Measurements from ENCODE around the gene IFITM2. TPM values are rescaled to one million over a fixed set of nuclear protein-coding genes. Genes with fewer than 3 reads are reported as not detected.

Gene IFITM2
- total and polyA plus RNA-seq, 2 donors, result 305 to 467 TPM

DNA sequence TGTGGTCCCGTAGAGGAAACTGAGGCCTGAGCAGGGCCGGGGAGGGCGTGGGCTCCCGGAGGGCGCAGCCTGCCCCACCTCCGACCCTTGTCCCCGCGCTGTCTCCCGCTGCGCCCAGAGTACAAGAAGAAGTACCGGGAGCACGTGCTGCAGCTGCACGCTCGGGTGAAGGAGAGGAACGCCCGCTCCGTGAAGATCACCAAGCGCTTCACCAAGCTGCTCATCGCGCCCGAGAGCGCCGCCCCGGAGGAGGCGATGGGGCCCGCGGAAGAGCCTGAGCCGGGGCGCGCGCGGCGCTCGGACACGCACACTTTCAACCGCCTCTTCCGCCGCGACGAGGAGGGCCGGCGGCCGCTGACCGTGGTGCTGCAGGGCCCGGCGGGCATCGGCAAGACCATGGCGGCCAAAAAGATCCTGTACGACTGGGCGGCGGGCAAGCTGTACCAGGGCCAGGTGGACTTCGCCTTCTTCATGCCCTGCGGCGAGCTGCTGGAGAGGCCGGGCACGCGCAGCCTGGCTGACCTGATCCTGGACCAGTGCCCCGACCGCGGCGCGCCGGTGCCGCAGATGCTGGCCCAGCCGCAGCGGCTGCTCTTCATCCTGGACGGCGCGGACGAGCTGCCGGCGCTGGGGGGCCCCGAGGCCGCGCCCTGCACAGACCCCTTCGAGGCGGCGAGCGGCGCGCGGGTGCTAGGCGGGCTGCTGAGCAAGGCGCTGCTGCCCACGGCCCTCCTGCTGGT is 27.5 kb upstream of the IFITM2 start:
- peak in 2 of 9 donors; percentile 45 to 67 for DNase-seq (ENCODE audit: low read depth in 6 of 9, low spot score in 9 of 9)
- Histone ChIP-seq H3K4me1 (ENCODE audit: control insufficient read depth in 2 of 2, insufficient read depth in 2 of 2, low read length in 2 of 2) (peaks cover 0 to 40% of the 10 kb centered on the region in 2 donors), H3K27me3 (ENCODE audit: control insufficient read depth in 2 of 2, insufficient read depth in 1 of 2, low read length in 1 of 2) (peaks cover 56 to 71% of the 10 kb centered on the region in 2 donors), H3K27ac (ENCODE audit: low read depth in 1 of 2, low read length in 1 of 2) (peak overlapping the region in 1 of 2 donors; percentile 52), H3K9me3 (ENCODE audit: control insufficient read depth in 2 of 2, insufficient read depth in 1 of 2, low read length in 1 of 2) (peaks cover 1 to 9% of the 10 kb centered on the region in 2 donors), H3K36me3 (ENCODE audit: control insufficient read depth in 2 of 2, insufficient read depth in 2 of 2, low read length in 1 of 2) (no peaks in the 10 kb centered on the region), H3K4me3 (ENCODE audit: low read length in 2 of 2) (peak overlapping the region; percentile 24 to 41)
- 4% methylated on average over 85 of the region's 85 CpGs for WGBS

DNA sequence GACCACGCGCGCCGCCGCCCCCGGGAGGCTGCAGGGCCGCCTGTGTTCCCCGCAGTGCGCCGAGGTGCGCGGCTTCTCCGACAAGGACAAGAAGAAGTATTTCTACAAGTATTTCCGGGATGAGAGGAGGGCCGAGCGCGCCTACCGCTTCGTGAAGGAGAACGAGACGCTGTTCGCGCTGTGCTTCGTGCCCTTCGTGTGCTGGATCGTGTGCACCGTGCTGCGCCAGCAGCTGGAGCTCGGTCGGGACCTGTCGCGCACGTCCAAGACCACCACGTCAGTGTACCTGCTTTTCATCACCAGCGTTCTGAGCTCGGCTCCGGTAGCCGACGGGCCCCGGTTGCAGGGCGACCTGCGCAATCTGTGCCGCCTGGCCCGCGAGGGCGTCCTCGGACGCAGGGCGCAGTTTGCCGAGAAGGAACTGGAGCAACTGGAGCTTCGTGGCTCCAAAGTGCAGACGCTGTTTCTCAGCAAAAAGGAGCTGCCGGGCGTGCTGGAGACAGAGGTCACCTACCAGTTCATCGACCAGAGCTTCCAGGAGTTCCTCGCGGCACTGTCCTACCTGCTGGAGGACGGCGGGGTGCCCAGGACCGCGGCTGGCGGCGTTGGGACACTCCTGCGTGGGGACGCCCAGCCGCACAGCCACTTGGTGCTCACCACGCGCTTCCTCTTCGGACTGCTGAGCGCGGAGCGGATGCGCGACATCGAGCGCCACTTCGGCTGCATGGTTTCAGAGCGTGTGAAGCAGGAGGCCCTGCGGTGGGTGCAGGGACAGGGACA is 26.7 kb upstream of the IFITM2 start:
- DNase-seq (ENCODE audit: low read depth in 6 of 9, low spot score in 9 of 9), result peak in 2 of 9 donors; percentile 38 to 58
- 11% methylated on average over 79 of the region's 79 CpGs for WGBS
- Histone ChIP-seq H3K9me3 (ENCODE audit: control insufficient read depth in 2 of 2, insufficient read depth in 1 of 2, low read length in 1 of 2) (peaks cover 1 to 9% of the 10 kb centered on the region in 2 donors), H3K4me1 (ENCODE audit: control insufficient read depth in 2 of 2, insufficient read depth in 2 of 2, low read length in 2 of 2) (peaks cover 0 to 40% of the 10 kb centered on the region in 2 donors), H3K27me3 (ENCODE audit: control insufficient read depth in 2 of 2, insufficient read depth in 1 of 2, low read length in 1 of 2) (peaks cover 57 to 71% of the 10 kb centered on the region in 2 donors), H3K36me3 (ENCODE audit: control insufficient read depth in 2 of 2, insufficient read depth in 2 of 2, low read length in 1 of 2) (no peaks in the 10 kb centered on the region), H3K27ac (ENCODE audit: low read depth in 1 of 2, low read length in 1 of 2) (peak overlapping the region; percentile 32 to 60), H3K4me3 (ENCODE audit: low read length in 2 of 2) (peak overlapping the region; percentile 20 to 41)

DNA sequence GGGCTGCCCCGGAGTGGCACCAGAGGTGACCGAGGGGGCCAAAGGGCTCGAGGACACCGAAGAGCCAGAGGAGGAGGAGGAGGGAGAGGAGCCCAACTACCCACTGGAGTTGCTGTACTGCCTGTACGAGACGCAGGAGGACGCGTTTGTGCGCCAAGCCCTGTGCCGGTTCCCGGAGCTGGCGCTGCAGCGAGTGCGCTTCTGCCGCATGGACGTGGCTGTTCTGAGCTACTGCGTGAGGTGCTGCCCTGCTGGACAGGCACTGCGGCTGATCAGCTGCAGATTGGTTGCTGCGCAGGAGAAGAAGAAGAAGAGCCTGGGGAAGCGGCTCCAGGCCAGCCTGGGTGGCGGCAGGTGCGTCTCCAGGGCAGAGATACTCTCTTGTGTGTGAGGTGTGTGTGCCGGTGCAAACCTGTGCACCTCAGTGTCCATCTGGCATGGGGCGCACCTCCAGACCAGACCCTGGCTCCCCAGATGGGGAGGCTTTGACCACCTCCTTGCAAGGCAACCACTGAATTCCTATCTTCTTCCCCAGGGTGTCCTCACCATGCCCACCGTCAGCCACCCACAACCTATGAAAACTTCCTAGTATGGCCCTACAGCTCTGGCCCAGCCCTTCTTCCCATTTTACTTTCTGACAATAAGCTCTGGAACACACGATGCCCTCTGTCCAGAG is 26.0 kb upstream of the IFITM2 start:
- peaks cover 0 to 2% of the 10 kb centered on the region in 2 donors for H3K36me3 ChIP-seq (ENCODE audit: control insufficient read depth in 2 of 2, insufficient read depth in 2 of 2, low read length in 1 of 2)
- peak overlapping the region; percentile 12 to 17 for H3K27ac ChIP-seq (ENCODE audit: low read depth in 1 of 2, low read length in 1 of 2)
- WGBS, result 39% methylated on average over 26 of the region's 26 CpGs
- H3K9me3 ChIP-seq (ENCODE audit: control insufficient read depth in 2 of 2, insufficient read depth in 1 of 2, low read length in 1 of 2), result peaks cover 1 to 9% of the 10 kb centered on the region in 2 donors
- H3K27me3 ChIP-seq (ENCODE audit: control insufficient read depth in 2 of 2, insufficient read depth in 1 of 2, low read length in 1 of 2), result peaks cover 60 to 71% of the 10 kb centered on the region in 2 donors
- DNase-seq (ENCODE audit: low read depth in 6 of 9, low spot score in 9 of 9), result no peak
- H3K4me1 ChIP-seq (ENCODE audit: control insufficient read depth in 2 of 2, insufficient read depth in 2 of 2, low read length in 2 of 2), result peaks cover 0 to 43% of the 10 kb centered on the region in 2 donors
- peak overlapping the region; percentile 8 to 41 for H3K4me3 ChIP-seq (ENCODE audit: low read length in 2 of 2)

DNA sequence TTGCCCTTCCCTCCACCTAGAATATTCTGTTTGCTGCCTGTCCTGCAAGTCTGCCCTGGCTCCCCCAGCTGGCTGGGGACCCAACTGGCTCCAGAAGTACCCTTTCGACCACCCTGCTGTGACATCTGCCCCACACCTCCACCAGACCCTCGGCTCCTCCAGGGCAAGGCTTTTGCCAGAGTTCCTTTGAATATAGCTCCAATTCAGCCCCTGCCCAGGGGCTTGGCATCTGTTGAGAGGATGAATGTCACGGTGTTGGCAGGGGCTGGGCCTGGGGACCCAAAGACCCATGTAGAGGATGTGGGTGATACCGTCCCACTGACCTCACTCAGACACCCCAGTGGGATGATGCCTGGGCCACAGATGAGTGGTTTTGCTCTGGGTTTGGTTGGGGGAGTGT is 25.4 kb upstream of the IFITM2 start:
- DNase-seq (ENCODE audit: low read depth in 6 of 9, low spot score in 9 of 9), result no peak
- 69% methylated on average over 4 of the region's 4 CpGs for whole genome bisulfite sequencing
- no peak overlapping the region for H3K27ac ChIP-seq (ENCODE audit: low read depth in 1 of 2, low read length in 1 of 2)
- peaks cover 60 to 71% of the 10 kb centered on the region in 2 donors for H3K27me3 ChIP-seq (ENCODE audit: control insufficient read depth in 2 of 2, insufficient read depth in 1 of 2, low read length in 1 of 2)
- peak overlapping the region in 1 of 2 donors; percentile 8 for H3K4me3 ChIP-seq (ENCODE audit: low read length in 2 of 2)
- H3K4me1 ChIP-seq (ENCODE audit: control insufficient read depth in 2 of 2, insufficient read depth in 2 of 2, low read length in 2 of 2), result peaks cover 2 to 47% of the 10 kb centered on the region in 2 donors
- peaks cover 1 to 9% of the 10 kb centered on the region in 2 donors for H3K9me3 ChIP-seq (ENCODE audit: control insufficient read depth in 2 of 2, insufficient read depth in 1 of 2, low read length in 1 of 2)
- peaks cover 0 to 5% of the 10 kb centered on the region in 2 donors for H3K36me3 ChIP-seq (ENCODE audit: control insufficient read depth in 2 of 2, insufficient read depth in 2 of 2, low read length in 1 of 2)

DNA sequence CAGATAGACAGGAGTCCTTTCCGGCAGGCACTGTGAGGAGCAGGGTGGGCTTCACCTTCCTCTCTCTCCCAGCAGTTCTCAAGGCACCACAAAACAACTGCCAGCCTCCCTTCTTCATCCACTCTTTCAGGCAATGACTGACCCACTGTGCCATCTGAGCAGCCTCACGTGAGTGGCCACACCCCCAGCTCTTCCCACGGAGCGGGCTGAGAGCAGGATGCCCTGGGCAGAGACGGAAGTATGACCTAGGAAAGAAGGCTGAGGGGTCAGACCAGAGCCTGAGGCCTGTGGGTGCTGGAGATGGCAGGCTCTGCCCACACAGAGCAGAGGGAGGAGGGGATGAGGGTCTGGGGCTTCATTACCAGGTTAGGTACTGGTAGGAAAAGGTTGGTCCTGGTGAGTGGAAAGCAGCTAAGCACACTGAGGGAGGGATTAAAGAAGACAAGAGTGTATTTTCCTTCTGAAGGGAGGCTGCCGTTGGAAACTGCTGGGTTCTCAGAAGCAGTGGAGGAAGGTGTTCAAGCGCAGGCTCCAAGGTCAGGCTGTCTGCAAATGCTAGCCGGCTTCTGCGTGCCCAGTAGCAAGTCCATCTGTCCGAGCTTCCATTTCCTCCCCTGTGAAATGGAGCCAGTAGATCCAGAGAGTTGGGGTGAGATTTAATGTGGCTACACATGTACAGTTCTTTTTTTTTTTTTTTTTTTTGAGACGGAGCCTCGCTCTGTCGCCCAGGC is 24.8 kb upstream of the IFITM2 start:
- Histone ChIP-seq H3K4me1 (ENCODE audit: control insufficient read depth in 2 of 2, insufficient read depth in 2 of 2, low read length in 2 of 2) (peaks cover 2 to 50% of the 10 kb centered on the region in 2 donors), H3K4me3 (ENCODE audit: low read length in 2 of 2) (no peak overlapping the region), H3K9me3 (ENCODE audit: control insufficient read depth in 2 of 2, insufficient read depth in 1 of 2, low read length in 1 of 2) (peaks cover 1 to 9% of the 10 kb centered on the region in 2 donors), H3K27me3 (ENCODE audit: control insufficient read depth in 2 of 2, insufficient read depth in 1 of 2, low read length in 1 of 2) (peaks cover 60 to 72% of the 10 kb centered on the region in 2 donors), H3K27ac (ENCODE audit: low read depth in 1 of 2, low read length in 1 of 2) (peak overlapping the region in 1 of 2 donors; percentile 18), H3K36me3 (ENCODE audit: control insufficient read depth in 2 of 2, insufficient read depth in 2 of 2, low read length in 1 of 2) (peaks cover 0 to 5% of the 10 kb centered on the region in 2 donors)
- WGBS, result 79% methylated on average over 11 of the region's 13 CpGs
- DNase-seq (ENCODE audit: low read depth in 6 of 9, low spot score in 9 of 9), result no peak

DNA sequence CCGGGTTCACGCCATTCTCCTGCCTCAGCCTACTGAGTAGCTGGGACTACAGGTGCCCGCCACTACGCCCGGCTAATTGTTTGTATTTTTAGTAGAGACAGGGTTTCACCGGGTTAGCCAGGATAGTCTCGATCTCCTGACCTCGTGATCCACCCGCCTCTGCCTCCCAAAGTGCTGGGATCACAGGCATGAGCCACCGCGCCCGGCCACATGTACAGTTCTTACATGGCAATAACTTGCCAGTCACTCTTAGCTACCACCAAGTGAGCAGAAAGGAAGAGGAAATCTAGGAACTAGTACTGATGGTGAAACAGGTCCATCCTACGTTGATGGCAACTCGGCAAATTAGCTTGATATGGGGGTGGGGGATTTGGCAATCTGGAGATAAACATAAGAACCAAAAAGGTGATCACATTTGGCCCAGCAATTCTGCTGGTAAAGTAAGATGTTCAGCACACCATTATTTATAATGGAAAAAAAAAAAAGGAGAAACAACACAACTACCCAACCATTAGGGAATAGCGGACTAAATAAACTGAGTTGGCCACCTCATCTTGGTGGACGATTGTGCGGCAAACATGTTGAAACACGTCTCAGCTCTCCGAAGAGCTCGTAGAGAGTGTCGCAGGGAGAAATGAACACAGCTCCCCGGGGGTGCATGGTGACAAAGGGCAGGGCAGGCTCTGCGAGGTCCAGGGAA is 24.1 kb upstream of the IFITM2 start:
- Histone ChIP-seq H3K36me3 (ENCODE audit: control insufficient read depth in 2 of 2, insufficient read depth in 2 of 2, low read length in 1 of 2) (peaks cover 0 to 5% of the 10 kb centered on the region in 2 donors), H3K4me3 (ENCODE audit: low read length in 2 of 2) (no peak overlapping the region), H3K27me3 (ENCODE audit: control insufficient read depth in 2 of 2, insufficient read depth in 1 of 2, low read length in 1 of 2) (peaks cover 57 to 72% of the 10 kb centered on the region in 2 donors), H3K27ac (ENCODE audit: low read depth in 1 of 2, low read length in 1 of 2) (peak overlapping the region in 1 of 2 donors; percentile 52), H3K4me1 (ENCODE audit: control insufficient read depth in 2 of 2, insufficient read depth in 2 of 2, low read length in 2 of 2) (peaks cover 2 to 50% of the 10 kb centered on the region in 2 donors), H3K9me3 (ENCODE audit: control insufficient read depth in 2 of 2, insufficient read depth in 1 of 2, low read length in 1 of 2) (peaks cover 1 to 9% of the 10 kb centered on the region in 2 donors)
- 92% methylated on average over 23 of the region's 23 CpGs for WGBS
- DNase-seq (ENCODE audit: low read depth in 6 of 9, low spot score in 9 of 9), result no peak

DNA sequence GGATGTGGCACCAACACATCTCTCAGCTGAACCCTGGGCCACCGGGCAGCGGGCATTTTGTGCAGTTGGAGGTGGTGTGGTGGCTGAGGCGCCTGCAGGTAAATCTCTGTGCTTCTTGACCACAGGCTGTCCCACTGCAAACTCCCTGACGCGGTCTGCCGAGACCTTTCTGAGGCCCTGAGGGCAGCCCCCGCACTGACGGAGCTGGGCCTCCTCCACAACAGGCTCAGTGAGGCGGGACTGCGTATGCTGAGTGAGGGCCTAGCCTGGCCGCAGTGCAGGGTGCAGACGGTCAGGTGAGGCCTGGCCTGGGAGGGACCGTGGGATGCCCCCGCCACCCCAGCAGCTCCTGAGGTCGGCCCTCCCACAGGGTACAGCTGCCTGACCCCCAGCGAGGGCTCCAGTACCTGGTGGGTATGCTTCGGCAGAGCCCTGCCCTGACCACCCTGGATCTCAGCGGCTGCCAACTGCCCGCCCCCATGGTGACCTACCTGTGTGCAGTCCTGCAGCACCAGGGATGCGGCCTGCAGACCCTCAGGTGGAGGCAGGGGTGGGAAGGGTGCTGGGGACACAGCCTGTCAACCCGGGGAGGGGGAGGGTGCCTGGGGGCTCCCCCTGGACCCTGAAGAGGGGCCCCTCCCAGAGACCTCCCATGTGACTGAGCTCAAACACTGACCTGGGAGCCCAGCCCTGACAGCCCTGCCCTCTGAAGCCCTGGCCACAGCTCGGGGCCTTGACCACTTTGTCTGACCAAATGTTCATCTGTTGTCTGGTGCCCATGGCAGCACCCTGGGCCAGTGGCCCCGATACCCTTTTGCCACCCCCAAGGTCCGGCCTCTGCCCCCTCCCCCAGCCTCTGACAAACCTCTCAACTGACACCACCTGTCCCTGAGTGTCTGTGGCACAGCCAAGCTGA is 23.3 kb upstream of the IFITM2 start:
- peaks cover 1 to 9% of the 10 kb centered on the region in 2 donors for H3K9me3 ChIP-seq (ENCODE audit: control insufficient read depth in 2 of 2, insufficient read depth in 1 of 2, low read length in 1 of 2)
- peaks cover 0 to 5% of the 10 kb centered on the region in 2 donors for H3K36me3 ChIP-seq (ENCODE audit: control insufficient read depth in 2 of 2, insufficient read depth in 2 of 2, low read length in 1 of 2)
- DNase-seq (ENCODE audit: low read depth in 6 of 9, low spot score in 9 of 9), result no peak
- H3K4me3 ChIP-seq (ENCODE audit: low read length in 2 of 2), result no peak overlapping the region
- no peak overlapping the region for H3K27ac ChIP-seq (ENCODE audit: low read depth in 1 of 2, low read length in 1 of 2)
- H3K27me3 ChIP-seq (ENCODE audit: control insufficient read depth in 2 of 2, insufficient read depth in 1 of 2, low read length in 1 of 2), result peaks cover 49 to 64% of the 10 kb centered on the region in 2 donors
- WGBS, result 94% methylated on average over 24 of the region's 24 CpGs
- H3K4me1 ChIP-seq (ENCODE audit: control insufficient read depth in 2 of 2, insufficient read depth in 2 of 2, low read length in 2 of 2), result peaks cover 3 to 46% of the 10 kb centered on the region in 2 donors

All from thymus (tissue), 11 donors.